ENCODE data around the gene CCDC60. TPM values are rescaled to one million over a fixed set of nuclear protein-coding genes. Genes with fewer than 3 reads are reported as not detected.

The CCDC60 gene
- polyA plus RNA-seq, 1 experiment, result not detected

DNA sequence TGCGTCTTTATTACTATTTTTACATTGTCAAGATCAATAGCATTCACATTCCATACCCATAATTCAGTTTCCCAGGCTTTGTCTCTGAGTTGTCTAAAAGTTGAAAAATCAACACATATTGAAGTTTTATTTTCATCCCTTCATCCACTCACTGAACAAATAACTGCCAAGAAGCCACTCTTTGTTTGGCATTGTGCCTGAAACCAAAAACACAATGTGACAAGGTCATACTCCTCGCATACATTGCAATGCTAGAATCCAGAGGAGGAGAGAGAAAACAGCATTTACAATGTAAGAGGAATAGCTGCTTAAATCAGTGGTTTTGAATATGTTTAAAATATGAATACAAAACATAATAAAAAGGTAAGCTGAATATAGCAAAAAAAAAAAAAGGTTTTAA, 71.8 kb downstream of the CCDC60 start:
- no peak for DNase-seq (ENCODE audit: low read depth)
- Histone ChIP-seq H3K27me3 (ENCODE audit: control insufficient read depth, insufficient read depth, low read length) (no peaks in the 10 kb centered on the region), H3K4me3 (ENCODE audit: low read depth, low read length) (no peak overlapping the region), H3K36me3 (ENCODE audit: control insufficient read depth, insufficient read depth, low read length) (no peaks in the 10 kb centered on the region)
- POLR2A ChIA-PET, result no interaction called here
- TF ChIP-seq CTCF (IDR thresholded peaks at IDR 0.05; ENCODE audit: insufficient read depth, low read depth, low read length), result no peak
- CTCF ChIA-PET, result no interaction called here

DNA sequence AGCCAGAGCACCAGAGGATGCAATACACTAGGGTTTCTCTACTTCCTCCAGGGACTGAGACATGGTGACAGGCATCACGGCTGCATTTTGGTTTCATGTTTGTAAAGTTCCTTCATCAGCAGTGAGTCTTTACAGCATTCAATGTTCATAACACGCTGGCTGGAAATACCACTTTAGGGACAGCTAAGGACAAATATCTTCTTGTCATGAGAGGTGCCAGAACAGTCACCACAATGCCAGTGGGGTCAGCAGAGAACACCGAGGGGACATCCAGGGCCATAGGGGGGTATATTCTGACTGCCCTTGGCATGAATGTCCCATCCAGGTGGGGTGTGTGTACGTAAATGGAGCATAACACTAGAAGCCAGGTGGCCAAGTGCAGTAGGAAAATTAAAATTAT, 72.3 kb downstream of the CCDC60 start:
- Histone ChIP-seq H3K36me3 (ENCODE audit: control insufficient read depth, insufficient read depth, low read length) (no peaks in the 10 kb centered on the region), H3K27me3 (ENCODE audit: control insufficient read depth, insufficient read depth, low read length) (no peaks in the 10 kb centered on the region), H3K4me3 (ENCODE audit: low read depth, low read length) (no peak overlapping the region)
- ChIA-PET CTCF (no interaction called here), POLR2A (no interaction called here)
- no peak for TF ChIP-seq CTCF (IDR thresholded peaks at IDR 0.05; ENCODE audit: insufficient read depth, low read depth, low read length)
- no peak for DNase-seq (ENCODE audit: low read depth)

DNA sequence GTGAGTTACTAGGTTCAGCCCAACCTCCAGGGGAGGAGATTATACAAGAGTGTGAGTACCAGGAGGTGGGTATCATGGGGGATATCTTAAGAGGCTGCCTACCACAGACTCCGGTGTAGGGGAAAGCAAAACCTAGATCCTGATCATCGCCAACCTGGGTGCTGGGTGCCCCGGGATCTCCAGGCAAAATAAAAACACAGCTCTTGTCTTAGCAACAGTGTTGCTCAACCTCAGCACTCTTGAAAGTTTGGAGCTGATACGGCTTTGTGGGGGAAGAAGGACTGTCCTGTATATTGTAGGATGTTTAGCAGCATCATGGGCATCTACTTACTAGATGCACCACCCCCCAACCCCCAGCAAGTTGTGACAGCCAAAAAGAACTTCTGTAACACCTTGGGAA, 74.5 kb downstream of the CCDC60 start:
- no peaks in the 10 kb centered on the region for H3K36me3 ChIP-seq (ENCODE audit: control insufficient read depth, insufficient read depth, low read length)
- no peak overlapping the region for H3K4me3 ChIP-seq (ENCODE audit: low read depth, low read length)
- no peaks in the 10 kb centered on the region for H3K27me3 ChIP-seq (ENCODE audit: control insufficient read depth, insufficient read depth, low read length)
- POLR2A ChIA-PET, result no interaction called here
- no peak for DNase-seq (ENCODE audit: low read depth)
- CTCF ChIA-PET, result no interaction called here
- TF ChIP-seq CTCF (IDR thresholded peaks at IDR 0.05; ENCODE audit: insufficient read depth, low read depth, low read length), result no peak

- H3K36me3 ChIP-seq (ENCODE audit: control insufficient read depth, insufficient read depth, low read length), result no peaks in the 10 kb centered on the region
- ChIA-PET POLR2A (no interaction called here), CTCF (interaction anchor here (1.1 kb wide), 1 partner anchor 295 kb away, joined by 3 read pairs; no protein-coding TSS in a partner anchor)
- H3K27me3 ChIP-seq (ENCODE audit: control insufficient read depth, insufficient read depth, low read length), result no peaks in the 10 kb centered on the region
- H3K4me3 ChIP-seq (ENCODE audit: low read depth, low read length), result no peak overlapping the region
- no peak for TF ChIP-seq CTCF (IDR thresholded peaks at IDR 0.05; ENCODE audit: insufficient read depth, low read depth, low read length)
- no peak for DNase-seq (ENCODE audit: low read depth)
Measured at GRCh38 chr12:119410396-119410795, 75.9 kb downstream of the CCDC60 start.

GRCh38 chr12:119412306-119412705, 77.8 kb downstream of the CCDC60 start:
- DNase-seq (ENCODE audit: low read depth), result no peak
- Histone ChIP-seq H3K4me3 (ENCODE audit: low read depth, low read length) (no peak overlapping the region), H3K27me3 (ENCODE audit: control insufficient read depth, insufficient read depth, low read length) (no peaks in the 10 kb centered on the region), H3K36me3 (ENCODE audit: control insufficient read depth, insufficient read depth, low read length) (no peaks in the 10 kb centered on the region)
- ChIA-PET CTCF (interaction anchor here (0.9 to 4.1 kb wide), 10 partner anchors 8 to 1035 kb away, joined by 4 to 45 read pairs (median 8); partner anchors contain the start of gene SUDS3), POLR2A (no interaction called here)
- no peak for TF ChIP-seq CTCF (IDR thresholded peaks at IDR 0.05; ENCODE audit: insufficient read depth, low read depth, low read length)
